Effector memory CD4-positive, alpha-beta T cell (primary cell): ENCODE data around the gene EFEMP2.

ENCODE experiments used
- DNase-seq, 3 donors: peaks; one replicate each; pipeline ENCODE4 v3.0.0-alpha.2; 2020
- H3K27ac ChIP-seq: 2 replicates; pipeline ENCODE4 v1.7.0; 2013; ENCODE audit warnings: mild to moderate bottlenecking, low read length, moderate library complexity; ENCODE audit not compliant: insufficient read depth, poor library complexity, severe bottlenecking
- H3K27me3 ChIP-seq: replicated peaks from 2 replicates; pipeline ENCODE4 v1.7.0; 2013; ENCODE audit warnings: mild to moderate bottlenecking, low read length; ENCODE audit not compliant: insufficient read depth, control insufficient read depth, poor library complexity, severe bottlenecking
- H3K36me3 ChIP-seq: 2 replicates; pipeline ENCODE4 v1.7.0; 2013; ENCODE audit warnings: mild to moderate bottlenecking, low read length, moderate library complexity; ENCODE audit not compliant: control insufficient read depth, insufficient read depth
- H3K4me1 ChIP-seq: 2 replicates; pipeline ENCODE4 v1.7.0; 2013; ENCODE audit warnings: low read length, mild to moderate bottlenecking; ENCODE audit not compliant: control insufficient read depth, insufficient read depth, poor library complexity, severe bottlenecking
- H3K4me3 ChIP-seq: 2 replicates; pipeline ENCODE4 v1.7.0; 2013; ENCODE audit warnings: low read length, low read depth, mild to moderate bottlenecking; ENCODE audit not compliant: insufficient read depth, poor library complexity, severe bottlenecking
- H3K9me3 ChIP-seq: 2 replicates; pipeline ENCODE4 v1.7.0; 2013; ENCODE audit warnings: mild to moderate bottlenecking, low read length, moderate library complexity; ENCODE audit not compliant: control insufficient read depth

The EFEMP2 gene

DNA sequence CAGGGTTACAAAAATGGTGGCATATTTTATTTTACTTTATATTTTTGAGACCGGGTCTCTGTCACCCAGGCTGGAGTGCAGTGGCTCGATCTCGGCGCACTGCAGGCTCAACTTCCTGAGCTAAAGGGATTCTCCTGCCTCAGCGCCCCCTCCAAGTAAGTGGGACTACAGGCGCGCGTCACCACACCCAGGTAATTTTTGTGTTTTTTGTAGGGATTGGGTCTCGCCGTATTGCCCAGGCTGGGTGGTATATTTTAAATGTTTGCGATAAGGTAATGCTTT lies 28.2 kb upstream of the EFEMP2 start:
- Histone ChIP-seq H3K4me3 (no peak overlapping the region), H3K4me1 (peaks cover 19% of the 10 kb centered on the region), H3K9me3 (no peaks in the 10 kb centered on the region), H3K36me3 (no peaks in the 10 kb centered on the region), H3K27ac (no peak overlapping the region), H3K27me3 (peaks cover 11% of the 10 kb centered on the region)
- no peak for DNase-seq

DNA sequence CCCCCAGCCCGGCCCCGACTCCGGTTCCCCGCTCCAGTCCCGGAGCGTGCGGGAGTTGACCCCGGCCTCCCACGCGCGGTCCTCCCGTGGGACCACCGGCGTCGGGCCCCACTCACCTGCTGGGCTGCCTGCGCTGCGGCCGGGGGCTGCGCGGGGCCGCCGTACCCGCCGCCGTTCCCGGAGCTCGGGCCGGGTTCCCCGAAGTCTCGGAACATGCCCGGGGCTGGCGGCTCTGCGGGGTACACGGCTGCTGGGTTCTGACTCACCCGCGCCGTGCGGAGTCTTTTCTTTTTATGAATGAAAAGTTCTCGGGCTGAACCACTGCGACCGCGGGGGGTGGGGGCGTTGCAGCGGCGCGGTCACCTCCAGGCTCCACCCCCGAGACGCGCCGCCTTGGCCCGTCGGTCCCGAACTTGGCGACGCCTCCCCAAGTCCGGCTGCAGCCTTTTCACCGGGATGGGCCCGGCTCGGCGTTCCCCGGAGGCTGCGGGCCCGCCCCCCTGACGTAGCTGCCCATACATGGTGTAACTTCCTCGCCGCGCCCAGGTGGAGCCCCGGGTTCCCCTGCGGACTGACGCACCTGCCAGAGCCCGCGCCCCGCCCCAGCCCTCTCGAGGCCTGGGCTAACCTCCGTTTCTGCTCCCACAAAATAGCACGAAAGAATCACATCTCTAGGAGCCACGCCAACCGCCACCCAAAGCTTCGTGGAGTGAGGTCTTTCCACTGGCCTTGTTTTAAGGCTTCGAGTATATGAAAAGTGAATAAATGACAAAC lies 27.7 kb upstream of the EFEMP2 start, which contains the start of gene FOSL1:
Gene FOSL1 (minus strand): TSS at position 264 of the 774 bp plus-strand sequence. CDS start 49 bp downstream, at position 215.
- no peaks in the 10 kb centered on the region for H3K36me3 ChIP-seq
- H3K9me3 ChIP-seq, result no peaks in the 10 kb centered on the region
- peak; percentile 94 to 96 (median 94) for DNase-seq
- peaks cover 19% of the 10 kb centered on the region for H3K4me1 ChIP-seq
- peaks cover 11% of the 10 kb centered on the region for H3K27me3 ChIP-seq
- H3K4me3 ChIP-seq, result peak within 1 kb of the TSS; percentile 54
- peak within 1 kb of the TSS; percentile 26 for H3K27ac ChIP-seq

DNA sequence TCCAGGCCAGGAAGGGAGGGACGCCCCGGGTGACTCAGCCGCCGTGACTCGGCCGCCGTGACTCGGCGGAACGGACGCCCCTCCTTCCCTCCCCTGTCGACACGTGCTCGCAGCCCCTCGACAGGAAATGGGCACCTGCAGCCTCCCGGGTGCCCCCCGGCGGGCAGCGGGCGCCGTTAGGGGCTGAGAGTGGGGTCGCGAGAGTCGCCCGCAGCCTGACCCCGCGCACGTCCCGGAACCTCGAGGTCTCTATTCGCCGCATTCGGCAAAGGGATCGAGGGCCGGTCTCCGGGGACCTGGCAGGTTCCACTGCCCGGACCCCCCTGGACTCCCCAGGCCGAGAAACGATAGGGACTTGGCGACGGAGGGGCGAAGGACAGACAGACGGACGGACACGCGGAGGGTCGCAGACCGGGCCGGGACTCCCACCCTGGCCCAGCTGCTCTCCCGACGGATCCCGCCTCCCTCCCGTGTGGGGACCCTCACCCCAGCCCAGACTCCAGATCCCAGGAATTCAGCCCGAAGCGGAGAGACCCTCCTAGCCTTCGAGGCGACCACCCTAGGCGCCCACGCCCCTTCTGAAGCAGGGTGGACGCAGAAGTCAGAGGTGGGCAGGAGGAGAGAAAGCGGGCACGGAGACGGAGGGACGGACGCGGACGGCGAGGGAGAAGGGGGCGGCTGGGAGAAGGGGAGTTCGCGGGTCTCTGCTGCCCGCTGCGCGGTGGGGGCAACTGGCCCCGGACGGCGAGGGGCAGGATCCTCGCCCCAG lies 26.9 kb upstream of the EFEMP2 start:
- Histone ChIP-seq H3K36me3 (no peaks in the 10 kb centered on the region), H3K4me1 (peaks cover 19% of the 10 kb centered on the region), H3K27me3 (peaks cover 11% of the 10 kb centered on the region), H3K4me3 (peak overlapping the region; percentile 54), H3K27ac (peak overlapping the region; percentile 26), H3K9me3 (no peaks in the 10 kb centered on the region)
- peak; percentile 44 to 46 (median 45) for DNase-seq

DNA sequence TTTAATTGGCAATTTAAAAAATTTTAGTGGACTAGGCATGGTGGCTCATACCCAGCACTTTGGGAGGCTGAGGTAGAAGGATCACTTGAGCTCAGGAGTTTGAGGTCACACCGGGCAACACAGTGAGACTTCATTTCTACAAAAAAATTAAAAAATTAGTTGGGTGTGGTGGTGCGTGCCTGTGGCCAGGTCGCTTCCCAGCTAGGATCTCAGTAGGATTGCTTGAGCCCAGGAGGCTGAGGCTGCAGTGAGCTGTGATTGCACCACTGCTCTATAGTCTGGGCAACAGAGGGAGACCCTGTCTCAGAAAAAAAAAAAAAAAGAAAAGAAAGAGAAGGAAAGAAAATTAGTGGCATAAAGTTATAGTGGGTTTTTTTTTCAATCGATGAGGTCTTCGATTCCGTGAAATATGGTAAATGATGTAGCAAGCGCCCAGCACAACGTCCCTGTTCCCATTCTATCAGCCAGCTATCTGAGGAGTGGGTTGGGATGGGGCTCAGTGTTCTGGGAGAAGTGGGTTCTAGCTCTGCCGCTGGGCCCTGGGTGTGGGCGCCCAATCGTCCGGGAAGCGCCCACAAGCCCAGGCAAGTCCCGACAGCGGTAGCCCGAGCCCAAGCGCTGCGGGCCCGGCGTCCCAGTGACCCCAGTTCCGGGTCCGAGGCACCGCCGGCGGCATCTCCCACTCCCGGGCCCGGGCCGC lies 26.2 kb upstream of the EFEMP2 start:
- Histone ChIP-seq H3K4me1 (peaks cover 26% of the 10 kb centered on the region), H3K4me3 (peak overlapping the region; percentile 54), H3K27me3 (peaks cover 11% of the 10 kb centered on the region), H3K36me3 (no peaks in the 10 kb centered on the region), H3K27ac (no peak overlapping the region), H3K9me3 (no peaks in the 10 kb centered on the region)
- DNase-seq, result no peak

DNA sequence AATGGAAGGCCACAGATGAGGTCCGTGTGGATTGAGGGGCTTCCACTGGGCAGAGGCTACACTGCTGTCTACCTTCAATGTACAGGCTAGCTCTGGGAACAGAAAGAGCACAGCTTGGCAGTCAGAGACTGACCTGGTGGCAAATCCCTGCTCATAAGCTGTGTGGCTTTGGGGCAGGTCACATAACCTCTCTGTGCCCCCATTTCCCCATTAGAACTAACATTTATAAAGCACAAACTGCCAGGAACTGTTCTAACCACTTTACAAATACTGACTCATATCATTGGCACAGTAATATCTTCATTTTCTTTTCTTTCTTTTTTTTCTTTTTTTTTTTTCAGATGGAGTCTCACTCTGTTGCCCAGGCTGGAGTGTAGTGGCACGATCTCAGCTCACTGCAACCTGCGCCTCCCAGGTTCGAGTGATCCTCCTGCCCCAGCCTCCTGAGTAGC lies 24.4 kb upstream of the EFEMP2 start:
- no peaks in the 10 kb centered on the region for H3K36me3 ChIP-seq
- no peak overlapping the region for H3K27ac ChIP-seq
- H3K27me3 ChIP-seq, result peaks cover 11% of the 10 kb centered on the region
- H3K4me1 ChIP-seq, result peaks cover 43% of the 10 kb centered on the region
- no peaks in the 10 kb centered on the region for H3K9me3 ChIP-seq
- H3K4me3 ChIP-seq, result no peak overlapping the region
- no peak for DNase-seq

DNA sequence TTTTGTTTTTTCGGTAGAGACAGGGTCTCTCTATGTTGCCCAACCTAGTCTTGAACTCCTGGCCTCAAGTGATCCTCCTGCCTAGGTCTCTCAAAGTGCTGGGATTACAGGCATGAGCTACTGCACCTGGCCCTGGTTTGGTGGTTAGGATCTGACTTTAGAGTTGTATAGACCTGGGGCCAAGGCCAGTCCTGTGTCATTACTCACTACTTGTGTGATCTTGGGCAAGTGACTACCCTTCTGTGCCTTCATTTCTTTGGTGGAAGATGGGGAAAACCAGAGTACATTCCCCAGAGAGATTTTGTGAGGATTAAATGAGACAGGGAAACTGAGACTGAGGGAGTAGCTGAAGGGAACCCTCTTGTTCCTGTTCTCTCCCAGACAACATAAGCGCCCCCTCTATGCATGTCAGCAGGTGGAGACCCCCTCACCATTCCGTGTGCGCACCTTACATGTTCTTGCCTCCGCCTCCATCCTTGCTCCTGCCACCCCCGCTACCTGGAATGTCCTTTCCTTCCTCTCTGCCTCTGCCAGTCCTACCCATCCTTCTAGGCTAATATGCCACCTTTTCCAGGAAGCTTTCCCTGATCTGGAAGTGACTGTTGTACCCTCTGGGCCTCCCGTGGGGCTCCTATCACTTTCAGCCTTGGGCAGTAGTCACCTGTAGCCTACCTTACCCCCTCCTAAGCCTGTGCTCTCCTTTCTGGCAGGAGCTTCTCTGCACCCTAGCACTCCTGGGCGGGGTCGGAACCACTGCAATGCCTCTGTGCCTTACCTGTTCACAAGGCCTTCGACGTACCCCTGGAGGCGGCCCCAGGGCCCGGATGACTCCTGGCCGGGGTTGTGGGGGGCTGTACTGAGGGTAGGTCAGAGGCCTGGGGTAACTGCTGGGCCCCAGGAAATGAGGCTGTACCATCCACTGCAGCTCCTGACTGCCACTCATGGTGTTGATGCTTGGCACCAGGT lies 23.7 kb upstream of the EFEMP2 start:
- Histone ChIP-seq H3K27me3 (peaks cover 11% of the 10 kb centered on the region), H3K4me1 (peaks cover 51% of the 10 kb centered on the region), H3K27ac (no peak overlapping the region), H3K36me3 (no peaks in the 10 kb centered on the region), H3K4me3 (no peak overlapping the region), H3K9me3 (no peaks in the 10 kb centered on the region)
- no peak for DNase-seq

DNA sequence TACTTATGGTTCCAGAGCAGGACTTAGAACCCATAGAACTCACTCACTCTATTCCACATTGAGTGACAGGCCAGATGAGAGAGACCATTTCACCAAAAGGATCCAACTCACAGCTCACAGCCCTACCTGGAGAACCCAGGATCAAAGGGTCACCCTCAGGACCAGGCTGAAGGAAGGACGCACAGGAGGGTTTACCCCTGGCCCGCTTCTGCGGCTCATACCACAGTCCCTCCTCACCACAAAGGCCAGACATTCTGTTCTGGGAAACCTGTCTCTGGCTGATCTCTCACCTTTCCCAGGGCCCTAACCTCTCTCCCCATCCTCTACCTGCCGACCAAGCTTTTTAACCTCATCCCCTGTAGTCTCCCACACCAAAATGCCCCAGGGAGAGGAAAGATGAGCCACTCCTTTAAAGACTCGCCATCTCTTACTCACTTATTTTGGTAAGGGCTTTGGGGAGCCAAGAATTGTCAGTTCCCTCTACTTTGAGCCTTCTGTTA lies 22.9 kb upstream of the EFEMP2 start:
- no peak overlapping the region for H3K27ac ChIP-seq
- H3K36me3 ChIP-seq, result no peaks in the 10 kb centered on the region
- no peak overlapping the region for H3K4me3 ChIP-seq
- H3K9me3 ChIP-seq, result no peaks in the 10 kb centered on the region
- H3K4me1 ChIP-seq, result peaks cover 46% of the 10 kb centered on the region
- peaks cover 11% of the 10 kb centered on the region for H3K27me3 ChIP-seq
- no peak for DNase-seq

DNA sequence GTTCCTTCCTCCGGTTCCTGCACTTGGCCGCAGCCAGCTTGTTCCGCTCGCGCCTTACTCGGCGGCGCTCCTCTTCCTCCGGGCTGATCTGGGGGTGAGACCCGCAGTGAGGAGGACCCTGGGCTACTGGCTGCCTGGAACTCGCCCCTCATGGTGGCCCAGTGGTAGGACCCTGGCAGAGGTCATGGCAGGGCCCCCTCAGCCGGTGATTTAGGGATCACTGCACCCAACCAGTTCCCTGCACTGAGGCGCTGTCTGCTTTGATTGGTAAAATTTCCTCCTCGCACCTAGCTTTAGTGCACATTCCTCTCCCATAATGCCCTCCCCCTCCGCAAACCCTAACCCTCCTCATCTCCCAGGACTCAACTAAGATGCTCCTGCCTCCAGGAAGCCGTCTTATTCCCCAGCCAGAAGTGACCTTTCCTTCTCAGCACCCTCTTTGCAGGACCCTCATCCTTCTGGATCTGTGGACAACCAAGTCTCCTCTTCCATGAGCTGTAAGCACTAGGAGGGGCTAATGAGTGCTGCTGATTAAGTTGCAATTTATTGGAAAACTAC lies 21.5 kb upstream of the EFEMP2 start:
- Histone ChIP-seq H3K4me1 (peaks cover 43% of the 10 kb centered on the region), H3K4me3 (peak overlapping the region; percentile 35)

More for the DNA sequence above, 21.5 kb upstream of the EFEMP2 start:
- DNase-seq, result no peak
- Histone ChIP-seq H3K27me3 (peaks cover 4% of the 10 kb centered on the region), H3K27ac (peak overlapping the region; percentile 62), H3K9me3 (no peaks in the 10 kb centered on the region), H3K36me3 (no peaks in the 10 kb centered on the region)
